Gastroesophageal sphincter (tissue), 3 donors: Measurements from ENCODE around the gene RGS9.

Experiments used
- CTCF ChIP-seq, 4 experiments: fragments of 200-600 bp in 2 of 4; fragments of 450-650 bp in 2 of 4; sonication (generic) in 1 of 4; IDR thresholded peaks; one replicate each; pipeline ENCODE4 v1.5.1; 2017 to 2019; ENCODE audit warnings: antibody characterized with exemption in 4 of 4, mild to moderate bottlenecking in 2 of 4, moderate library complexity in 2 of 4
- POLR2AphosphoS5 ChIP-seq: sonication (generic); formaldehyde crosslinking; IDR thresholded peaks from one replicate; pipeline ENCODE4 v1.6.1; 2017; ENCODE audit warnings: antibody characterized with exemption

GRCh38 chr17:65218261-65218660, 81.1 kb downstream of the RGS9 start:
- TF ChIP-seq CTCF (IDR thresholded peaks at IDR 0.05) = no peak
- TF ChIP-seq POLR2AphosphoS5 = no peak
